ENCODE results near the gene SLC17A9.
A peak's percentile ranks its signal among the peaks of the same experiment; 100 is the strongest.

SLC17A9 gene

GRCh38 chr20:62968378-62969178, 16.1 kb downstream of the SLC17A9 start:
- no peak for DNase-seq (ENCODE audit: low spot score)

- no peak for DNase-seq (ENCODE audit: low spot score)
Measured at GRCh38 chr20:62969179-62969760, 16.8 kb downstream of the SLC17A9 start.

DNA sequence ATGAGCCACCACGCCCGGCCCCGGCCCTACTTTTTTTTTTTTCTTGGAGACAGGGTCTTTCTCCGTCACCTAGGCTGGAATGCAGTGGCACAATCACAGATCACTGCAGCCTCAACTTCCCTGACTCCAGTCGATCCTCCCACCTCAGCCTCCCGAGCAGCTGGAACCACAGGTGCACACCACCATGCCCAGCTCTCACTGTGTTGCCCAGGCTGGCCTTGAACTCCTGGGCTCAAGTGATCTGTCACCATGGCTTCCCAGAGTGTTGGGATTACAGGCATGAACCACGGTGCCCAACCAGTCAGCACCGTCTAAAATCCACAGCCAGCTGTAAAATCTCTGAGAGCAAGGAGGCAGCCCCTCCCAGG, 17.4 kb downstream of the SLC17A9 start:
- no peak for DNase-seq (ENCODE audit: low spot score)

GRCh38 chr20:62970307-62971210, 18.1 kb downstream of the SLC17A9 start:
- no peak for DNase-seq (ENCODE audit: low spot score)

DNA sequence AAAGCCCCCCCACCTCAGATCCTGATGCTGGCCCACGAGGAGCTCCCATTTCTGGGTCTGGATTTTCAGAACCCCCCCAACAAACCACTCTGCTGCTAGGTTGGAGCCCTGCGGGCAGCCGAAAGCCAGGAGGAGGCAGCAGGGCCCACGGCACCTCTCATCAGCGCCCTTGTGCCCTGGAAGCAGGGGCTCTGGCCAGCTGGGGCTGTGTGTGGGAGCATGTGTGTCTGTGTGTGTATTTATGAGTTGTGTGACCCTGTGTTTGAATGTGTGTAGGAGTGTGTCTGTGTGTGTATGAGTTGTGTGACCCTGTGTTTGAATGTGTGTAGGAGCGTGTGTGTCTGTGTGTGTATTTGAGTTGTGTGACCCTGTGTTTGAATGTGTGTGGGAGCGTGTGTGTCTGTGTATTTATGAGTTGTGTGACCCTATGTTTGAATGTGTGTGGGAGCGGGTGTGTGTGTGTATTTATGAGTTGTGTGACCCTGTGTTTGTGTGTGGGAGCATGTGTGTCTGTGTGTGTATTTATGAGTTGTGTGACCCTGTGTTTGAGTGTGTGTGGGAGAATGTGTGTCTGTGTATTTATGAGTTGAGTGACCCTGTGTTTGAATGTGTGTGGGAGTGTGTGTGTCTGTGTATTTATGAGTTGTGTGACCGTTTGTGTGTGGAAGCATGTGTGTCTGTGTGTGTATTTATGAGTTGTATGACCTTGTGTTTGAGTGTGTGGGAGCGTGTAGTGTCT, 18.9 kb downstream of the SLC17A9 start:
- no peak for DNase-seq (ENCODE audit: low spot score)

GRCh38 chr20:62971950-62972844, 19.7 kb downstream of the SLC17A9 start:
- peak; percentile 97 for DNase-seq (ENCODE audit: low spot score)

DNA sequence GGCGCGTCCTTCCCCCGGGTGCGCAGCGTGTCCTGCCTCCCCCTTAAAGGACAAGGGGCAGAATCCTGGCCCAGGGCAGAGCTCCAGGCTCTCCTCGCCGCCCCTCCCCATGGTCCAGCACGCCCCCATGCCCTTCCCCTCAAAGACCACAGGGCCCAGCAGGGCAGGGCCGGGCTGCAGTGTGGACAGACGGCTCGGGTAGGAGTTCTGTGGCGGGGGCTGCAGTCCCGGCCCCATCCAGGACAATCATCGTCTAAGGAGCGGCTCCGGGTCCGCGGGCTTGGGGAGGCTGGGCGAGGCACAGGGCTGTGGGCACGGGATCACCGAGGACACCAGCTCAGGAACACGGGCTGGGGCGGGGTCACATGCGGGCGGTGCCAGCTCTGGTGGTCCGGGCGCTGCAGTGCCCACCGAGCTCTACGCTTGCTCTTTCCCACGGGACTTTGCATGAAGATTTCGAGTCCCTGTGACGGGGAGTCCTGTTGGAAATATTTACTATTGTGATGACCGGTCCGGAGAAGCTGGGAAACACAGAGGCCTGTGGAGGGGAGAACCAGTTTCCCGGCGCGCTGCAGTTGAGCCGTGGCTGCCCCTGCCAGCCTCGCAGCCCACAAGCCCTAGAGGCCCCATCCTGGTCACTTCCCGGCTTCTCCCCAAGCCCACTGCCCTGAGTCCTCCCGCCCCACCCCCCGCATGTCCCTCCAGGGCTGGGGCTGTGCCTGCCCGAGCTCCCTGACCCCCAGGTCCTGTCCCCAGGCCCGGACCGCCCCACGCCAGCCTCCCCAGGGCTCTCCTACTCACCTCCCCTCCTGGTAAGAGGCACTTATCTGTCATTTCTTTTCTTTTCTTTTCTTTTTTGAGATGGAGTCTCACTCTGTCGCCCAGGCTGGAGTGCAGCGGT, 20.6 kb downstream of the SLC17A9 start:
- no peak for DNase-seq (ENCODE audit: low spot score)

GRCh38 chr20:62975251-62975760, 22.8 kb downstream of the SLC17A9 start:
- DNase-seq (ENCODE audit: low spot score), result no peak

GRCh38 chr20:62975812-62976508, 23.5 kb downstream of the SLC17A9 start:
- DNase-seq (ENCODE audit: low spot score), result no peak

DNA sequence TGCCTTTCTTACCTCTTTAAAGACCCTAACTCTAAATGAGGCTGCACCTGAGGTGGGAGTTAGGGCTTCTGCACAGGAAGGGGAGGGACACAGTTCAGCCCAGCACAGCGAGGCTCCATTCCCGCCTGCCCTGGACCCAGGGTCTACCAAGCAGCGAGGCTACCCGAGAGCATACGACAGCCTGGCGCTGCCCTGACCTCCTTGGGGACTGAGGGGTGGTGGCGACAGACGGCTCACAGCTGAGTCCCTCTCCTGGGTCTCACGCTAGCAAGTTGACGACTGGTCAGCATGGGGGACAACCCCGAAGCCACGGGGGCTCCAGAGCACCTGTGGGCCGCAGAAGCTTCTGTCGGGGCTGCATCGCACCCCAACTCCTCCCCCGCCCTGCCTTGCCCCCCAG, 24.4 kb downstream of the SLC17A9 start:
- no peak for DNase-seq (ENCODE audit: low spot score)

DNA sequence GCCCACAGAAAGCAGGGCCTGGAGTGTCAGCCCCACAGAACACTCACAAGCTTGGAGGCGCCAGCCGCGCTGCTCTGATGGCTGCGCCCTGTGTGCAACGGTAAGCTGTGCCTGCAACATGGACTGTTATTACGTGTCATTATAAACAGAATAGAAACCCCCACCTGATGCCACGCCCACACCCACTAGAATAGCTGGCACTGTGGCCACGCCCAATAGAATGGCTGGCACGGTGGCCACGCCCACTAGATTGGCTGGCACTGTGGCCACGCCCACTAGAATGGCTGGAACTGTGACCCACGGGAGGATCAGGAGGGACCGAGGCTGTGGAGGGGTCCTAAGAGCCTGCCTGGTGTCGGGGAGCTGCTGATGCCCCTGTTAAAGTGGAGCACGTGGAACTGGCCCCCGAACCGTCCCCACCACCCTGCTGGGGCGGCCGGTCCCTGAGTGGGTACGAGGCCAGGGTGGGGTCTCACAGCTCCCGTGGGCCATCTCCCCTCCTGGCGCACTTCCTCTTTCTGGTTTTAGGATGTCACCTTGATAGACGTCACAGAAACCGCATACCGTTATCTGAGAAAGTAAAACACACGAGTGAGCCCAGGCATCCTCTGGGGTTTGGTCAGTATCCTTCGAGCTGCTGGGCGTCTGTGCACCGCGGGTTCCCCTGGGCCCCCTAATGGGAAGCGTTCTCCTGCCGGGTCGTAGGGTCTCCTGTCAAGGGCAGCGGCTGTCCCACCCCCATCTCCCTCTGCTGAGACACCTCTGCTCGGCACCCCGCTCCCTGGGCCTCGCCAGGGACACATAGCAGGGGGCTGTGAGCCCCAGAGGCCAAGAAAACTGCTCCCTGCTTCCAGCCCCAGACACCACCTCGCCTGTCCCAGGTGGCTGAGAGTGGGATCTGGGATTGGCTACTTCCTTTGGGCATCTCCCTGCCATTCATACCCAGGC, 25.4 kb downstream of the SLC17A9 start:
- no peak for DNase-seq (ENCODE audit: low spot score)

GRCh38 chr20:62978561-62978943, 26.0 kb downstream of the SLC17A9 start:
- no peak for DNase-seq (ENCODE audit: low spot score)

- no peak for DNase-seq (ENCODE audit: low spot score)
Measured at GRCh38 chr20:62979310-62979709, 26.8 kb downstream of the SLC17A9 start.

- no peak for DNase-seq (ENCODE audit: low spot score)
Measured at GRCh38 chr20:62979876-62980373, 27.4 kb downstream of the SLC17A9 start.

- no peak for DNase-seq (ENCODE audit: low spot score)
Measured at GRCh38 chr20:62980380-62980960, 28.0 kb downstream of the SLC17A9 start.

DNA sequence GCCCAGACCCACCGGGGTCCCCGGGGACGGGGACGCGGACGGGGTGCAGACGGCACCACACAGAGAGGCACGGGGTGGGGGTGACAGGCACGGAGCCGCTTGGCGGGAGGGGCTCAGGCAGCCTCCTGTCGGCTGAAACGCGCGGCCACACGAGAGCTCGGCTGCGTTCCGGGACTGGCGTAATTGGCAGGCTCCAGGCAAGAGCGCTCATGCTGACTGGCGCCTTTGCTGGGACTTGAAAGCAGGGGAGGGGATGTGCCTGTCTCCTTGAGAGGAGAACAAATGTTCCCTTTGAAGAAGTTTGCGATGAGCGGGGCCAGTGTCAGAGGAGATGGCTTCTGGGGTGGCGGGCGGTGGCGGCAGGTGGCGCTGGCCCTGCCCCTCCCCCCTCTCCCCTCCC, 28.5 kb downstream of the SLC17A9 start:
- peak; percentile 60 for DNase-seq (ENCODE audit: low spot score)
